ENCODE results near the gene MED15.

DNA sequence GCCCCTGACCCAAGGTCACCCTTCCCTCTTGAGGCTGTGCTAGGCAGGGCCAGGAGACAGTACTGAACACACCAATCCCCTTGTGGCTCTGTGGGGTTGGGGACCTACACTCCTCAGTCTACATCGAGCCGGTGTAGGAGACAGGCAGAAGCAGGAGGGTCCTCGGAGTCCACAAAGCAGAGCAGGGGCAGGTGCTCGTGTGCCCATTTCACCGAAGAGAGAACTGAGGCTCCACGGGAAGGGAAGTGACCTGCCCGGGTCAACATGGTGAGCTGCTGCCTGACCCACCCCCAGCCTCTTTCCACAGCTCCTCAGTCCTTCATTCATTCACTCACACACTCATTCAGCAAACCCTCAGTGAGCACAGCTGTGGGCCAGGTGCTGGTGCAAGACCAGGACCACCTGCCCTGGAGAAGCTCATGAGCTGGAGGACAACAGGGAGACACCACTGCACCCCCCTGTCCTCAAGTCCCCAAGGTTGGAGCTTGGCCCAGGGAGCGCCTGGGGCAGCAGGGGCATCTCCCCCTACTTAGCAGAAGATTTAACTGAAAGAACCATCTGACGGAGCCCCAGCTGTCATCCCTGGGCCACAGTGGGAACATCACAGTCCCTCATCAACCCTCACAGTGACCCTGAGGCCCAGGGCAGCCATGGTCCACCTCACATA, 127.3 kb downstream of the MED15 start:
- TF ChIP-seq POLR2AphosphoS5 (IDR thresholded peaks at IDR 0.05) (no peak), POLR2A (IDR thresholded peaks at IDR 0.05) (no peak)
- TF ChIP-seq, protein P1, sequence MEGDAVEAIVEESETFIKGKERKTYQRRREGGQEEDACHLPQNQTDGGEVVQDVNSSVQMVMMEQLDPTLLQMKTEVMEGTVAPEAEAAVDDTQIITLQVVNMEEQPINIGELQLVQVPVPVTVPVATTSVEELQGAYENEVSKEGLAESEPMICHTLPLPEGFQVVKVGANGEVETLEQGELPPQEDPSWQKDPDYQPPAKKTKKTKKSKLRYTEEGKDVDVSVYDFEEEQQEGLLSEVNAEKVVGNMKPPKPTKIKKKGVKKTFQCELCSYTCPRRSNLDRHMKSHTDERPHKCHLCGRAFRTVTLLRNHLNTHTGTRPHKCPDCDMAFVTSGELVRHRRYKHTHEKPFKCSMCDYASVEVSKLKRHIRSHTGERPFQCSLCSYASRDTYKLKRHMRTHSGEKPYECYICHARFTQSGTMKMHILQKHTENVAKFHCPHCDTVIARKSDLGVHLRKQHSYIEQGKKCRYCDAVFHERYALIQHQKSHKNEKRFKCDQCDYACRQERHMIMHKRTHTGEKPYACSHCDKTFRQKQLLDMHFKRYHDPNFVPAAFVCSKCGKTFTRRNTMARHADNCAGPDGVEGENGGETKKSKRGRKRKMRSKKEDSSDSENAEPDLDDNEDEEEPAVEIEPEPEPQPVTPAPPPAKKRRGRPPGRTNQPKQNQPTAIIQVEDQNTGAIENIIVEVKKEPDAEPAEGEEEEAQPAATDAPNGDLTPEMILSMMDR (IDR thresholded peaks at IDR 0.05) = no peak

Data from sigmoid colon (tissue), 4 donors.